OCI-LY7 (cell line): Measurements from ENCODE around the gene ZSWIM3.

Experiments used
- EZH2phosphoT487 ChIP-seq: fragments of 200-600 bp; sonication (generic); IDR thresholded peaks from 2 replicates; pipeline ENCODE4 v1.6.1; 2018; ENCODE audit warnings: low read depth, borderline replicate concordance, mild to moderate bottlenecking, mixed run types, antibody characterized with exemption, low read length, moderate library complexity, mixed read lengths
- TF ChIP-seq, protein P1 (sequence below): fragments of 200-600 bp; sonication (generic); conservative IDR thresholded peaks from 2 replicates; pipeline ENCODE4 v1.5.1; 2014; ENCODE audit warnings: mild to moderate bottlenecking, antibody characterized with exemption, low read length, moderate library complexity, mixed read lengths

- TF ChIP-seq, protein P1, sequence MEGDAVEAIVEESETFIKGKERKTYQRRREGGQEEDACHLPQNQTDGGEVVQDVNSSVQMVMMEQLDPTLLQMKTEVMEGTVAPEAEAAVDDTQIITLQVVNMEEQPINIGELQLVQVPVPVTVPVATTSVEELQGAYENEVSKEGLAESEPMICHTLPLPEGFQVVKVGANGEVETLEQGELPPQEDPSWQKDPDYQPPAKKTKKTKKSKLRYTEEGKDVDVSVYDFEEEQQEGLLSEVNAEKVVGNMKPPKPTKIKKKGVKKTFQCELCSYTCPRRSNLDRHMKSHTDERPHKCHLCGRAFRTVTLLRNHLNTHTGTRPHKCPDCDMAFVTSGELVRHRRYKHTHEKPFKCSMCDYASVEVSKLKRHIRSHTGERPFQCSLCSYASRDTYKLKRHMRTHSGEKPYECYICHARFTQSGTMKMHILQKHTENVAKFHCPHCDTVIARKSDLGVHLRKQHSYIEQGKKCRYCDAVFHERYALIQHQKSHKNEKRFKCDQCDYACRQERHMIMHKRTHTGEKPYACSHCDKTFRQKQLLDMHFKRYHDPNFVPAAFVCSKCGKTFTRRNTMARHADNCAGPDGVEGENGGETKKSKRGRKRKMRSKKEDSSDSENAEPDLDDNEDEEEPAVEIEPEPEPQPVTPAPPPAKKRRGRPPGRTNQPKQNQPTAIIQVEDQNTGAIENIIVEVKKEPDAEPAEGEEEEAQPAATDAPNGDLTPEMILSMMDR = no peak
- no peak for TF ChIP-seq EZH2phosphoT487
Observed at GRCh38 chr20:45817376-45818194, 39.8 kb upstream of the ZSWIM3 start.
